Left ventricle myocardium inferior (tissue), 1 donor: ENCODE measurements around the gene RMI1. TPM values are rescaled to one million over a fixed set of nuclear protein-coding genes. Genes with fewer than 3 reads are reported as not detected.

Experiments used
- DNase-seq: peaks from one replicate; pipeline ENCODE4 v3.0.0-alpha.2; 2020
- H3K27ac ChIP-seq: fragments of 200-600 bp; replicated peaks from 2 replicates; pipeline ENCODE4 v1.8.0; 2021
- H3K27me3 ChIP-seq: fragments of 200-600 bp; 2 replicates; pipeline ENCODE4 v1.8.0; 2021; ENCODE audit warnings: low read depth
- H3K36me3 ChIP-seq: fragments of 200-600 bp; 2 replicates; pipeline ENCODE4 v1.8.0; 2021
- H3K4me1 ChIP-seq: fragments of 200-600 bp; 2 replicates; pipeline ENCODE4 v1.8.0; 2021
- H3K4me3 ChIP-seq: fragments of 200-600 bp; 2 replicates; pipeline ENCODE4 v1.8.0; 2021; ENCODE audit warnings: mild to moderate bottlenecking, moderate library complexity
- H3K9me3 ChIP-seq: fragments of 200-600 bp; replicated peaks from 2 replicates; pipeline ENCODE4 v1.8.0; 2021
- CTCF ChIP-seq: fragments of 200-600 bp; IDR thresholded peaks from 2 replicates; pipeline ENCODE4 v1.8.0; 2021; ENCODE audit warnings: antibody characterized with exemption, mild to moderate bottlenecking, borderline replicate concordance
- intact Hi-C: fragments of 100-400 bp; cut with micrococcal nuclease; formaldehyde crosslinking; loops from one replicate; pipeline ENCODE4 v1.11.0; 2022
- total RNA-seq: library from RNA; stranded (reverse); fragmentation: NEBNext Ultra II Directional; extraction: Animal tissue kit (Norgen Biotek cat#: 25700); gene quantifications from one replicate; pipeline ENCODE4 v1.2.1, GENCODE V29; 2021
- donor health status: DM: no; HTN: yes; CAD: no; lungs with severe emphysema.

Gene RMI1
- total RNA-seq, 1 donor from 2014 or later, result 5.2 TPM

DNA sequence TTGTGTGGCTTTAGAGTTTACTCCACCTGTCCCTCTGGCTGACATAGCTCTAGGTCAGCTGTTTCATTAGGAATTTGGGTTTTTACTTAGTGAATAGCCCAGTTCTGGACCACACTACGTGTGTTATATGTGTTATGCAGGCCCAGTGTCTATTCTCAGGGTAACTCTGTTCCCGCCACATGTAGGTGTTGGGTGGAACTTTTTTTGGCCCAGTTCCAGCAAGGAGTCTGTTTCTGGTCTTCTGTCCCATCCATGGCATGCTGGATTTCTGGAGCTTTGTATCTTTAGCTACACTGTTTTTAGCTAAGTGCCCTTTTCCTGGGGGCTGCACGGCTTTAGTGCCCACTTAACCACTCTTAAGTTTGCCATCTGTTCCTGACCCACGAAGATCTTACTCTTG is 15.5 kb downstream of the RMI1 start:
- no peak for TF ChIP-seq CTCF
- no peak for DNase-seq
- no peak overlapping the region for H3K27ac ChIP-seq
- no peak overlapping the region for H3K4me3 ChIP-seq
- no peaks in the 10 kb centered on the region for H3K9me3 ChIP-seq
- H3K27me3 ChIP-seq, result no peaks in the 10 kb centered on the region
- intact Hi-C loops, result no loop called here
- peaks cover 4% of the 10 kb centered on the region for H3K4me1 ChIP-seq
- H3K36me3 ChIP-seq, result peaks cover 3% of the 10 kb centered on the region

DNA sequence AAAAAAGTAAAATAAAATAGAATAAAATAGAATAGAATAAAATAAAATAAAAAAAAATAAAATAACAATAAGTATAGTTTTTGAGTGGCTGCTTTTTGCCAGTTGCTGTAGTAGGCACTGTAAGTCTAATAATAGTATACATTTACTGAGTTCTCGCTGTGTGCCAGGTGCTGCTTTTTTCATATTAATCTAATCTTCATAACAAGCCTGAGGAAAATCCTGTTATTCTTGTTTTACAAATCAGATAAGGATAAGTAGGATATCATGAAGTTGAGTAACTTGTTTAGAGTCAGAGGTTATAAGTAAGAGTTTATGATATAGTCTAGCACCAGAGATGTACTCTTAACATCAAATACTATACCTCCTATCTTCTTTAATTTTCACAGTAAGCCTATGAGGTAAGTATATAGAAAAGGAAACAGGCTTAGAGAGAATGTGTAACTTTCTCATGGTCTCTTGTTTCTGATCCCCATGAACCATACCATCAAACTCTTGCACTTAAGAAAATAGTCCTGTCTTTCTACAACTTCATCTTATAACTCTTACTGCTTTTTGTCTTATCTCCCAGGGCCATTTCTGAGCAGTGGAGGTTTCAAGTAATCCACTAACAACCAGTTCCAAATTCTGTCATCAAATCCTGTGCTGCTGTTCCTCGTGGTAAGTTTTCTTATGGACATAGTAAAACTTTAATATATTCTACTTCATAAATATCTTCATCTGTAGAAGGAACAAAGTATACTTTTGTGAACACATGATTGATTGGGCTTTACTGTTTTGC is 18.7 kb downstream of the RMI1 start:
- TF ChIP-seq CTCF, result no peak
- intact Hi-C loops, result no loop called here
- DNase-seq, result no peak

GRCh38 chr9:84000186-84000585 is 19.6 kb downstream of the RMI1 start:
- Histone ChIP-seq H3K4me1 (peaks cover 4% of the 10 kb centered on the region), H3K36me3 (peaks cover 7% of the 10 kb centered on the region), H3K27me3 (no peaks in the 10 kb centered on the region), H3K9me3 (no peaks in the 10 kb centered on the region), H3K27ac (no peak overlapping the region), H3K4me3 (no peak overlapping the region)
- intact Hi-C loops, result no loop called here
- no peak for TF ChIP-seq CTCF
- no peak for DNase-seq

More for the DNA sequence above, 18.7 kb downstream of the RMI1 start:
- no peaks in the 10 kb centered on the region for H3K9me3 ChIP-seq
- no peaks in the 10 kb centered on the region for H3K27me3 ChIP-seq
- no peak overlapping the region for H3K27ac ChIP-seq
- H3K36me3 ChIP-seq, result peaks cover 7% of the 10 kb centered on the region
- H3K4me3 ChIP-seq, result no peak overlapping the region
- peaks cover 4% of the 10 kb centered on the region for H3K4me1 ChIP-seq

- TF ChIP-seq CTCF, result no peak
- intact Hi-C loops, result no loop called here
Measured at GRCh38 chr9:84001621-84002020, 21.0 kb downstream of the RMI1 start.

GRCh38 chr9:84002344-84002743 is 21.7 kb downstream of the RMI1 start:
- Histone ChIP-seq H3K27ac (peak overlapping the region; percentile 7), H3K4me1 (peaks cover 4% of the 10 kb centered on the region), H3K4me3 (no peak overlapping the region), H3K9me3 (no peaks in the 10 kb centered on the region), H3K36me3 (peaks cover 7% of the 10 kb centered on the region), H3K27me3 (no peaks in the 10 kb centered on the region)
- no peak for DNase-seq
- intact Hi-C loops, result no loop called here
- no peak for TF ChIP-seq CTCF

More at GRCh38 chr9:84001621-84002020, 21.0 kb downstream of the RMI1 start:
- Histone ChIP-seq H3K36me3 (peaks cover 7% of the 10 kb centered on the region), H3K27ac (no peak overlapping the region), H3K4me1 (peaks cover 4% of the 10 kb centered on the region), H3K9me3 (no peaks in the 10 kb centered on the region), H3K4me3 (no peak overlapping the region), H3K27me3 (no peaks in the 10 kb centered on the region)
- DNase-seq, result no peak
